DOHH2 (cell line): Measurements from ENCODE around the gene ALK.

Source experiments
- EZH2phosphoT487 ChIP-seq: fragments of 200-600 bp; sonication (generic); IDR thresholded peaks from 2 replicates; pipeline ENCODE4 v1.6.1; 2017; ENCODE audit warnings: borderline replicate concordance, mild to moderate bottlenecking, antibody characterized with exemption, low read length, moderate library complexity, mixed read lengths
- TF ChIP-seq, protein P1 (sequence below): fragments of 200-600 bp; sonication (generic); IDR thresholded peaks from one replicate; pipeline ENCODE4 v1.5.1; 2014; ENCODE audit warnings: antibody characterized with exemption, mild to moderate bottlenecking, low read depth, low read length; ENCODE audit not compliant: poor library complexity, severe bottlenecking

DNA sequence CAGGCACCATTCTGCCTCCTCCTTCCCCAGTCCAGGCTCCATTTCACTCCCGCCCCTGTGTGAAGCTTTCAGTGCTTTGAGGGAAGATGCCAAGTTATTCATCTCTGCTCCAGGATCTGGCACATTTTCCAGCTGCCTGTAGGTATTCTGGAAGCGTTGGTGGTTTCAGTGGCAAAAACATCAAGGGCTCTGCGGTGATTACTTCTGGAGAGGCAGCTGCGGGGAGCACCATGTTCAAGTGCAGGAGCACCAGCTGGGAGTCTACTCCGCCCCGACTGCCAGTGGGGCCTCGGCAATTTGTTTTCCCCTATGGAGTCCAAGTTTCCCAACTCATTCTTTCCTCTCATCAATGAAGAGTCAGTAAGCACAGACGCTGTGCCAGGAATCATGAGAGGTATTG is 594.5 kb downstream of the ALK start:
- TF ChIP-seq, protein P1, sequence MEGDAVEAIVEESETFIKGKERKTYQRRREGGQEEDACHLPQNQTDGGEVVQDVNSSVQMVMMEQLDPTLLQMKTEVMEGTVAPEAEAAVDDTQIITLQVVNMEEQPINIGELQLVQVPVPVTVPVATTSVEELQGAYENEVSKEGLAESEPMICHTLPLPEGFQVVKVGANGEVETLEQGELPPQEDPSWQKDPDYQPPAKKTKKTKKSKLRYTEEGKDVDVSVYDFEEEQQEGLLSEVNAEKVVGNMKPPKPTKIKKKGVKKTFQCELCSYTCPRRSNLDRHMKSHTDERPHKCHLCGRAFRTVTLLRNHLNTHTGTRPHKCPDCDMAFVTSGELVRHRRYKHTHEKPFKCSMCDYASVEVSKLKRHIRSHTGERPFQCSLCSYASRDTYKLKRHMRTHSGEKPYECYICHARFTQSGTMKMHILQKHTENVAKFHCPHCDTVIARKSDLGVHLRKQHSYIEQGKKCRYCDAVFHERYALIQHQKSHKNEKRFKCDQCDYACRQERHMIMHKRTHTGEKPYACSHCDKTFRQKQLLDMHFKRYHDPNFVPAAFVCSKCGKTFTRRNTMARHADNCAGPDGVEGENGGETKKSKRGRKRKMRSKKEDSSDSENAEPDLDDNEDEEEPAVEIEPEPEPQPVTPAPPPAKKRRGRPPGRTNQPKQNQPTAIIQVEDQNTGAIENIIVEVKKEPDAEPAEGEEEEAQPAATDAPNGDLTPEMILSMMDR: no peak
- no peak for TF ChIP-seq EZH2phosphoT487
